Chondrocyte (in vitro differentiated cells): Measurements from ENCODE around the gene HOXB7. TPM values are rescaled to one million over a fixed set of nuclear protein-coding genes. Genes with fewer than 3 reads are reported as not detected.

Experiments
- DNase-seq: peaks from one replicate; pipeline ENCODE4 v3.0.0; 2021; ENCODE audit warnings: mixed read lengths, low spot score
- H3K27ac Mint-ChIP-seq: one replicate; pipeline ENCODE4 v1.8.0; 2021; ENCODE audit warnings: mild to moderate bottlenecking, moderate library complexity, mixed read lengths; ENCODE audit not compliant: unreplicated experiment
- H3K27me3 Mint-ChIP-seq: 2 replicates; pipeline ENCODE4 v1.8.0; 2021; ENCODE audit warnings: low read depth, mixed read lengths
- H3K36me3 Mint-ChIP-seq: 2 replicates; pipeline ENCODE4 v1.8.0; 2021; ENCODE audit warnings: low read depth, mixed read lengths
- H3K4me1 Mint-ChIP-seq: 2 replicates; pipeline ENCODE4 v1.8.0; 2021; ENCODE audit warnings: low read depth, mild to moderate bottlenecking, mixed read lengths
- H3K4me3 Mint-ChIP-seq: one replicate; pipeline ENCODE4 v1.8.0; 2021; ENCODE audit warnings: mild to moderate bottlenecking, moderate library complexity, mixed read lengths; ENCODE audit not compliant: unreplicated experiment
- H3K9me3 Mint-ChIP-seq: 2 replicates; pipeline ENCODE4 v1.8.0; 2021; ENCODE audit warnings: low read depth, mixed read lengths
- CTCF ChIP-seq: fragments of 200-600 bp; sonication (generic); IDR thresholded peaks from 2 replicates; pipeline ENCODE4 v1.5.0; 2021; ENCODE audit warnings: antibody characterized with exemption, mild to moderate bottlenecking, moderate library complexity
- total RNA-seq: library from RNA; stranded (reverse); gene quantifications from 3 replicates; pipeline ENCODE4 v1.2.1, GENCODE V29; 2021

HOXB7 gene
- total RNA-seq, 1 donor from 2014 or later = not detected

DNA sequence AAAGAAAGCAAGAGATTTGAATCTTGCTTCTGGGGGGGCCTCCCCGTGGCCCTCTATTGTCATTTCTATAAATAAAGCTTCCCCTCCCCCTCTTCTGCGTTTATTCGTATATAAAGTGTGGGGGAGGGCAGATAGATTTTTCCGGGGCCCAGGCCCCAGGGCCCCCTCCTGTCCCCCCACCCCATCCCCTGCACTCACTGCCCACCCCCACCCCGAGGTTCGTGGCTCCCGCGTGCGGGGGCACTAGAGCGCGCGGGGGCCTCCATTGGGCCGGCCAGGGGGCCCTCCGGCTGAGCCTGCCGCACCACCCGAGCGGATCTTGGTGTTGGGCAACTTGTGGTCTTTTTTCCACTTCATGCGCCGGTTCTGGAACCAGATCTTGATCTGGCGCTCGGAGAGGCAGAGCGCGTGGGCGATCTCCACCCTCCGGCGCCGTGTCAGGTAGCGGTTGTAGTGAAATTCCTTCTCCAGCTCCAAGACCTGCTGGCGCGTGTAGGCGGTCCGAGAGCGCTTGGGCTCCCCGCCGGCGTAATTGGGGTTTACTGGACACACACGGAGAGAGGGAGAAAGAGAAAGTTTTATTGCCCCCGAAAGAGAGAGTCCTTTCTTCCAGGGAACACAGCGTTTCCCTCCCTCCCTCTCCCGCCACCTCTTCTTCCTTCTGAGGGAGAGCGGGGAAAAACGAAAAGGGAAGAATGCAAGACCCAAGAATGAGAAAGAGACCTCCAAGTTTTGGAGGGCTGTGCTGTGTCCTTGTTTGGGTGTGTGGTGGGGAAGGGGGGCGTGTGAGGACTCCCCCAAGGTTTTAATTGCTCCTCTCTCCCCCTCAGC is 34.1 kb downstream of the HOXB7 start:
- Mint-ChIP-seq H3K27me3 (peaks cover 86% of the 10 kb centered on the region), H3K4me1 (no peaks in the 10 kb centered on the region), H3K27ac (no peak overlapping the region), H3K36me3 (peaks cover 4% of the 10 kb centered on the region), H3K9me3 (no peaks in the 10 kb centered on the region), H3K4me3 (no peak overlapping the region)
- no peak for TF ChIP-seq CTCF
- no peak for DNase-seq

- no peak overlapping the region for H3K4me3 Mint-ChIP-seq
- no peaks in the 10 kb centered on the region for H3K4me1 Mint-ChIP-seq
- peaks cover 4% of the 10 kb centered on the region for H3K36me3 Mint-ChIP-seq
- no peak for DNase-seq
- peaks cover 86% of the 10 kb centered on the region for H3K27me3 Mint-ChIP-seq
- no peak for TF ChIP-seq CTCF
- no peak overlapping the region for H3K27ac Mint-ChIP-seq
- no peaks in the 10 kb centered on the region for H3K9me3 Mint-ChIP-seq
Observed at GRCh38 chr17:48575673-48576478, 34.9 kb downstream of the HOXB7 start.

- Mint-ChIP-seq H3K27ac (no peak overlapping the region), H3K36me3 (peaks cover 4% of the 10 kb centered on the region), H3K9me3 (no peaks in the 10 kb centered on the region), H3K4me1 (no peaks in the 10 kb centered on the region), H3K4me3 (no peak overlapping the region), H3K27me3 (peaks cover 85% of the 10 kb centered on the region)
- TF ChIP-seq CTCF = no peak
- DNase-seq = no peak
Observed at GRCh38 chr17:48575066-48575582, 35.7 kb downstream of the HOXB7 start.

- Mint-ChIP-seq H3K9me3 (no peaks in the 10 kb centered on the region), H3K36me3 (peaks cover 1% of the 10 kb centered on the region), H3K4me1 (no peaks in the 10 kb centered on the region), H3K27ac (no peak overlapping the region), H3K27me3 (peaks cover 87% of the 10 kb centered on the region), H3K4me3 (no peak overlapping the region)
- TF ChIP-seq CTCF = no peak
- DNase-seq = no peak
Observed at GRCh38 chr17:48574505-48575065, 36.2 kb downstream of the HOXB7 start.

- H3K4me1 Mint-ChIP-seq = no peaks in the 10 kb centered on the region
- no peak for TF ChIP-seq CTCF
- no peak overlapping the region for H3K27ac Mint-ChIP-seq
- no peak for DNase-seq
- H3K36me3 Mint-ChIP-seq = no peaks in the 10 kb centered on the region
- no peaks in the 10 kb centered on the region for H3K9me3 Mint-ChIP-seq
- H3K27me3 Mint-ChIP-seq = peaks cover 79% of the 10 kb centered on the region
- no peak overlapping the region for H3K4me3 Mint-ChIP-seq
Observed at GRCh38 chr17:48571826-48572417, 38.9 kb downstream of the HOXB7 start.
